Erythroblast (primary cell): ENCODE data around the gene SGO1.

ENCODE experiments used
- GATA1 ChIP-seq: IDR thresholded peaks from 2 replicates; pipeline ENCODE4 v1.6.1; 2011; ENCODE audit warnings: low read depth, mild to moderate bottlenecking, control low read depth, low read length, moderate library complexity
- POLR2A ChIP-seq: IDR thresholded peaks from 2 replicates; pipeline ENCODE4 v1.6.1; 2011; ENCODE audit warnings: mild to moderate bottlenecking, low read length

- TF ChIP-seq POLR2A (no peak), GATA1 (no peak)
Observed at GRCh38 chr3:20215636-20216035, 29.6 kb upstream of the SGO1 start.
